ENCODE measurements around the gene C10orf67. TPM values are rescaled to one million over a fixed set of nuclear protein-coding genes. Genes with fewer than 3 reads are reported as not detected.

Gene C10orf67
- total RNA-seq, 1 experiment from 2014 or later = 0.15 TPM

GRCh38 chr10:23294638-23295247 is 49.9 kb downstream of the C10orf67 start:
- H2AFZ ChIP-seq (ENCODE audit: low read length) = no peak overlapping the region
- H3K9ac ChIP-seq (ENCODE audit: low read length) = no peak overlapping the region
- no peak overlapping the region for H3K27ac ChIP-seq (ENCODE audit: low read length)
- DNase-seq = peak; percentile 33
- ChIA-PET CTCF (no interaction called here), POLR2A (ENCODE audit: unreplicated experiment) (no interaction called here)
- ATAC-seq = no peak
- no TSS peak for BruUV-seq (replicated peaks)
- no peaks in the 10 kb centered on the region; the same call in 1 of the 2 replicates for H3K36me3 ChIP-seq (ENCODE audit: low read depth, low read length)
- no peaks in the 10 kb centered on the region for H4K20me1 ChIP-seq (ENCODE audit: low read length)
- intact Hi-C loops (cut with micrococcal nuclease) = no loop called here
- no peaks in the 10 kb centered on the region for H3K79me2 ChIP-seq (ENCODE audit: low read length)
- no peak for TF ChIP-seq EZH2phosphoT487 (IDR thresholded peaks at IDR 0.05; ENCODE audit: borderline replicate concordance, low read length)
- no peak for TF ChIP-seq EZH2 (IDR thresholded peaks at IDR 0.05; ENCODE audit: low read length, unreplicated experiment)
- TF ChIP-seq CTCF (conservative IDR thresholded peaks at IDR 0.05; ENCODE audit: low read depth, low read length) = peak; percentile 71
- no peaks in the 10 kb centered on the region for H3F3A ChIP-seq (ENCODE audit: low read length, unreplicated experiment)
- H3K9me2 ChIP-seq (replicated peaks; ENCODE audit: low read length) = no peaks in the 10 kb centered on the region
- peaks cover 17% of the 10 kb centered on the region for H3K27me3 ChIP-seq (ENCODE audit: low read length)
- H3K9me3 ChIP-seq (ENCODE audit: low read length) = no peaks in the 10 kb centered on the region
- H3K4me3 ChIP-seq (ENCODE audit: low read length) = no peak overlapping the region
- no peak overlapping the region for H3K4me2 ChIP-seq (ENCODE audit: low read length)
- no peaks in the 10 kb centered on the region for H3K4me1 ChIP-seq (ENCODE audit: insufficient read depth, low read length)

- ChIA-PET CTCF (no interaction called here), POLR2A (ENCODE audit: unreplicated experiment) (no interaction called here)
- DNase-seq = no peak
- Histone ChIP-seq H4K20me1 (ENCODE audit: low read length) (no peaks in the 10 kb centered on the region), H3K9me3 (ENCODE audit: low read length) (no peaks in the 10 kb centered on the region), H3K27me3 (ENCODE audit: low read length) (peaks cover 18% of the 10 kb centered on the region), H2AFZ (ENCODE audit: low read length) (no peak overlapping the region), H3F3A (ENCODE audit: low read length, unreplicated experiment) (no peaks in the 10 kb centered on the region), H3K9ac (ENCODE audit: low read length) (no peak overlapping the region), H3K27ac (ENCODE audit: low read length) (no peak overlapping the region), H3K79me2 (ENCODE audit: low read length) (no peaks in the 10 kb centered on the region), H3K4me3 (ENCODE audit: low read length) (no peak overlapping the region), H3K36me3 (ENCODE audit: low read depth, low read length) (no peaks in the 10 kb centered on the region; the same call in 1 of the 2 replicates), H3K9me2 (replicated peaks; ENCODE audit: low read length) (no peaks in the 10 kb centered on the region), H3K4me1 (ENCODE audit: insufficient read depth, low read length) (no peaks in the 10 kb centered on the region), H3K4me2 (ENCODE audit: low read length) (no peak overlapping the region)
- BruUV-seq (replicated peaks) = no TSS peak
- ATAC-seq = no peak
- intact Hi-C loops (cut with micrococcal nuclease) = loop anchor here (2.0 kb wide), 1 partner anchor 135 kb away; no protein-coding TSS in a partner anchor
- TF ChIP-seq EZH2 (IDR thresholded peaks at IDR 0.05; ENCODE audit: low read length, unreplicated experiment) (no peak), EZH2phosphoT487 (IDR thresholded peaks at IDR 0.05; ENCODE audit: borderline replicate concordance, low read length) (no peak), CTCF (conservative IDR thresholded peaks at IDR 0.05; ENCODE audit: low read depth, low read length) (no peak)
These were observed 50.5 kb downstream of the C10orf67 start for GRCh38 chr10:23293973-23294590.
